Type B pancreatic cell (in vitro differentiated cells): Measurements from ENCODE around the gene MICAL2. TPM values are rescaled to one million over a fixed set of nuclear protein-coding genes. Genes with fewer than 3 reads are reported as not detected.

ENCODE experiments used
- DNase-seq: peaks from one replicate; pipeline ENCODE4 v3.0.0; 2021; ENCODE audit warnings: mixed read lengths; ENCODE audit not compliant: unreplicated experiment; ENCODE audit errors: extremely low spot score
- H3K27ac Mint-ChIP-seq: 2 replicates; pipeline ENCODE4 v1.8.0; 2021; ENCODE audit warnings: mild to moderate bottlenecking, mixed read lengths
- H3K27me3 Mint-ChIP-seq: 2 replicates; pipeline ENCODE4 v1.8.0; 2021; ENCODE audit warnings: mixed read lengths
- H3K36me3 Mint-ChIP-seq: 2 replicates; pipeline ENCODE4 v1.8.0; 2021; ENCODE audit warnings: mixed read lengths
- H3K4me1 Mint-ChIP-seq: one replicate; pipeline ENCODE4 v1.8.0; 2021; ENCODE audit warnings: mixed read lengths; ENCODE audit not compliant: unreplicated experiment
- H3K4me3 Mint-ChIP-seq: 2 replicates; pipeline ENCODE4 v1.8.0; 2021; ENCODE audit warnings: mild to moderate bottlenecking, mixed read lengths
- H3K9me3 Mint-ChIP-seq: 2 replicates; pipeline ENCODE4 v1.8.0; 2021; ENCODE audit warnings: mixed read lengths
- total RNA-seq: library from RNA; stranded (reverse); gene quantifications from 2 replicates; pipeline ENCODE4 v1.2.1, GENCODE V29; 2021; ENCODE audit warnings: low replicate concordance
- TF ChIP-seq, protein P1 (sequence below): fragments of 200-600 bp; sonication (generic); conservative IDR thresholded peaks from 2 replicates; pipeline ENCODE4 v1.5.0; 2021; ENCODE audit warnings: antibody characterized with exemption, mild to moderate bottlenecking

The MICAL2 gene
- total RNA-seq, 1 donor from 2014 or later: 38.0 TPM

DNA sequence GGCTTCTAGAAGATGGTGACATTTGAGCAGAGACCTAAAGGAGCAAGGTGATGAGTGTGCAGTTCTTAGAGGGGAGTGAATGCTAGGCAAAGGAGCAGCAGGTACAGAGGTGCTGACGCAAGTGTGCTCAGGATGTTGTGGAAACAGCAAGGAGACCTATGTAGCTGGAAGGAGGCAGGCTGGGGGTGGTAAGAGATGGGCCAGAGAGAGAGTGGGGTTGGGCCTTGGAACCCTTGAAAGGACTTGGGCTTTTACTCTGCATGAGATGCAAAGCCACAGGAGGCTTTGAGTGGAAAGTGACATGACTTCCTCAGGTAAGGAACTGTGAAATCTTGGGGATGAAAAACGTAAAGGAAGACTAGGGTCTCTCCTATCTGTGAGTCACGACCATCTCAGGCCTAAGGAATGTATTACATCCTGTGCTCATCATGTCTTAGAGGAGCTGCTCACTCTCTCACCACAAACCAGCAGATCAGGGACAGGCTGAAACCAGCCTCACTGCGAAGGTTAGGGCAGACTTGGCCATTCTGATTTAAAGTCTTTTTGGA, 65.4 kb downstream of the MICAL2 start:
- Mint-ChIP-seq H3K9me3 (no peaks in the 10 kb centered on the region), H3K4me3 (no peak overlapping the region), H3K36me3 (no peaks in the 10 kb centered on the region), H3K27me3 (no peaks in the 10 kb centered on the region), H3K4me1 (peaks cover 11% of the 10 kb centered on the region), H3K27ac (peak overlapping the region; percentile 25)
- TF ChIP-seq, protein P1, sequence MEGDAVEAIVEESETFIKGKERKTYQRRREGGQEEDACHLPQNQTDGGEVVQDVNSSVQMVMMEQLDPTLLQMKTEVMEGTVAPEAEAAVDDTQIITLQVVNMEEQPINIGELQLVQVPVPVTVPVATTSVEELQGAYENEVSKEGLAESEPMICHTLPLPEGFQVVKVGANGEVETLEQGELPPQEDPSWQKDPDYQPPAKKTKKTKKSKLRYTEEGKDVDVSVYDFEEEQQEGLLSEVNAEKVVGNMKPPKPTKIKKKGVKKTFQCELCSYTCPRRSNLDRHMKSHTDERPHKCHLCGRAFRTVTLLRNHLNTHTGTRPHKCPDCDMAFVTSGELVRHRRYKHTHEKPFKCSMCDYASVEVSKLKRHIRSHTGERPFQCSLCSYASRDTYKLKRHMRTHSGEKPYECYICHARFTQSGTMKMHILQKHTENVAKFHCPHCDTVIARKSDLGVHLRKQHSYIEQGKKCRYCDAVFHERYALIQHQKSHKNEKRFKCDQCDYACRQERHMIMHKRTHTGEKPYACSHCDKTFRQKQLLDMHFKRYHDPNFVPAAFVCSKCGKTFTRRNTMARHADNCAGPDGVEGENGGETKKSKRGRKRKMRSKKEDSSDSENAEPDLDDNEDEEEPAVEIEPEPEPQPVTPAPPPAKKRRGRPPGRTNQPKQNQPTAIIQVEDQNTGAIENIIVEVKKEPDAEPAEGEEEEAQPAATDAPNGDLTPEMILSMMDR: no peak
- DNase-seq: no peak

DNA sequence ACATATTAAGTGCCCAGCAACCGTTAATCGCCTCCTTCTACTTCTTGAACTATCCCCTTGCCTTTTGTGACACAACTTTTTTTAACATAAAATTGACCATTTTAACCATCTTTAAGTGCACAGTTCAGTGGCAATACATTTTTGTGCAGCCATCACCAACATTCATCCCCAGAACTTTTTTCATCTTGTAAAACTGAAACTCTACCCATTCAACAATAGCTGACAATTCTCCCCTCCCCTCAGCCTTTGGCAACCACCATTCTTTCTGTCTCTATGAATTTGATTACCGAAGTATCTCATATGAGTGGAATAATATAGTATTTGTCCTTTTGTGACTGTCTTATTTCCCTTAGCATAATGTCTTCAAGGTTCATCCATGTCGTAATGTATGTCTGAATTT, 66.0 kb downstream of the MICAL2 start:
- no peaks in the 10 kb centered on the region for H3K27me3 Mint-ChIP-seq

DNA sequence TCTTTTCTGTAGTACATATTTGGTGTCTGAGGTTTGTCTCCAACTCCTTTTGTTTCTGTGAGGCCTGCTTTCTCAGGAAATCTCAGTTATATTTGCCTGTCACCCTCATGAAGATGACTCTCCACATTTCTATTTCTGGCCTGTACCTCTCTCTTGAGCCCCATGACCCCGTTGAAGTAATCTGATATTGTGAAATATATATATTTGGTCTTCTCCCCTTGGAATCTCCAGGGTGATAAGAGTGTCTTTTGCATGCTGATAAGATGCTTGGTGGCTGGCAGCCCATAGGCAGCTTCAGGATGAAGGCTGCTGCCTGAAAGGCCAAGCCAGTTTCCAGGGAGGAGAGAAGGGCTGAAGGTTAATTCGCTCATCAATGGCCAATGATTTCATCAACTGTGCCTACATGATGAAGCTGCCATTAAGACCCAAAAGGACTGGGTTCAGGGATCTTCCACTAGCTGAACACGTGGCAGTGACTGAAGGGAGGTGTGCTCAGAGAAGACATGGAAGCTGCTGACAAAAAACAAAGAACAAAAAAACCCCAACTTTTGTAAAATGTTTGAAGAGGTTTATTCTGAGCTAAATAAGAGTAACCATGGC, 67.4 kb downstream of the MICAL2 start:
- H3K4me1 Mint-ChIP-seq: peaks cover 18% of the 10 kb centered on the region
- H3K4me3 Mint-ChIP-seq: no peak overlapping the region
- H3K9me3 Mint-ChIP-seq: no peaks in the 10 kb centered on the region
- H3K36me3 Mint-ChIP-seq: no peaks in the 10 kb centered on the region
- TF ChIP-seq, protein P1: no peak
- no peak for DNase-seq
- no peak overlapping the region for H3K27ac Mint-ChIP-seq
- no peaks in the 10 kb centered on the region for H3K27me3 Mint-ChIP-seq

More for the DNA sequence above, 66.0 kb downstream of the MICAL2 start:
- DNase-seq: no peak
- Mint-ChIP-seq H3K4me1 (peaks cover 11% of the 10 kb centered on the region), H3K4me3 (no peak overlapping the region), H3K27ac (no peak overlapping the region), H3K9me3 (no peaks in the 10 kb centered on the region), H3K36me3 (no peaks in the 10 kb centered on the region)
- TF ChIP-seq, protein P1: no peak

DNA sequence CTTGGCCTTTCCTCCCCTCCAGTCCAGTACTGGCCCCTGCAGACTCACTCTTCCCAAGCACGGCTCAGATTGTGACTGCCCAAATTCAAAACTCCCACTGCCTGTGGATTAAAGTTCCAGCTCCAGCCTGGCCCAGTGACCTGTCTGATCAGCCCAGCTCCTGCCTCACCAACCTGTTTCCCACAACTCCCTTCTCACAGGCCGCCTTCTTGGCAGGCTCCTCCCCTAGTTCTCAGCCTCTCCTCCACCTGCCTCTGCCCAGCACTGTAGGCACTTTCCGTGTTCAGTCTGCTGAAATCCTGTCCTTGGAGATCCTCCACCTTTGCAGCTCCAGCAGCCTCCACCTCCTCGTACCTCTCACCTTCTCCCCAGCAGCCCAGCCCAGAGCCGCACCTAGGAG, 68.6 kb downstream of the MICAL2 start:
- H3K9me3 Mint-ChIP-seq: no peaks in the 10 kb centered on the region
- no peak for DNase-seq
- no peaks in the 10 kb centered on the region for H3K36me3 Mint-ChIP-seq
- no peaks in the 10 kb centered on the region for H3K27me3 Mint-ChIP-seq
- H3K4me1 Mint-ChIP-seq: peaks cover 23% of the 10 kb centered on the region
- peak overlapping the region; percentile 13 for H3K27ac Mint-ChIP-seq
- H3K4me3 Mint-ChIP-seq: no peak overlapping the region
- TF ChIP-seq, protein P1: no peak

DNA sequence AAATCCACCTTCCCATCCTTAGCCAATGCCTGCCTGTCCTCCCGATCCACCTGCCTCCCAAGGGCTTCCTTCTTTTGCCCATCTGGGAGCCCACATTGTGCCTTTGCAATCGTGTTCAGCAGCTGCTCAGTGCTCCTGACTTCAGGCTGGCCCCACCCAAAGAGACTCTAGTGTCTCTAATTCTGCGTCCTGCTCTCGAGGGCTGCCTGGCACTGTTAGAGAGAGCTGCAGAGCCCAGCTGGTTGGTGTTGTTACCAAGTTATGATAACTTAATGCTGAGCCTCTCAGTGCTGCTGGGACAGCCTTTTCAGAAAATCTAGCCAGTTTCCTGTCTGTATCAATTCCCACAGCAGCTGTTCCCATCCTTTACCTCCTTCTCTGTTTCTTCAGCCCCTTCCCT, 69.1 kb downstream of the MICAL2 start:
- H3K4me3 Mint-ChIP-seq: no peak overlapping the region
- no peaks in the 10 kb centered on the region for H3K9me3 Mint-ChIP-seq
- peaks cover 25% of the 10 kb centered on the region for H3K4me1 Mint-ChIP-seq
- H3K36me3 Mint-ChIP-seq: no peaks in the 10 kb centered on the region
- no peaks in the 10 kb centered on the region for H3K27me3 Mint-ChIP-seq
- TF ChIP-seq, protein P1: no peak
- DNase-seq: no peak
- peak overlapping the region; percentile 13 for H3K27ac Mint-ChIP-seq
